NB4 (cell line): ENCODE measurements around the gene ADAM10.

Experiments
- CTCF ChIP-seq: IDR thresholded peaks from one replicate; pipeline ENCODE4 v1.5.1; 2012; ENCODE audit warnings: low read depth, low read length
- MAX ChIP-seq: IDR thresholded peaks from 2 replicates; pipeline ENCODE4 v1.6.1; 2011; ENCODE audit warnings: low read depth, low read length
- POLR2A ChIP-seq: IDR thresholded peaks from 2 replicates; pipeline ENCODE4 v1.6.1; 2011; ENCODE audit warnings: mild to moderate bottlenecking; ENCODE audit not compliant: insufficient read length; ENCODE audit errors: extremely low read depth

GRCh38 chr15:58628206-58628947, 121.1 kb downstream of the ADAM10 start:
- no peak for TF ChIP-seq POLR2A
- TF ChIP-seq CTCF: no peak
- TF ChIP-seq MAX: no peak
